ENCODE results near the gene FOXO3.

Gene FOXO3

DNA sequence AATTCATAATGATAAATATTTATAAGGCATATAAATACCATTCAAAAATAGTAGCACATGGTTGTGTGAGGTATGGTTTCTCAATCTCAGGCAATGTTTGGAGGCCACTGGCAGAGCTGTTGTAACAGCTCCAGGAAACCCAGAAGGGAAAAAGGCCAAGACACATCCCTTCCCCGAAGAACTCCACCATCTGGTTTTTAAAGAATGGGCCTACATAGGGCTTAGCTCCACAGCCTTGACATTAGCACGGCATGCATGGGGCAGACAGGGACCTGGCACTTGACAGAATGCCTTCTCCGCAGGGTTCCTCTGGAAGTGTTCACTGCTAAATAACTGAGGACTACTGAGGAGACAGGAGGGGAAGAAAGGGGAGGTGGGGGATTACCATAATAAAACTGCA, 16.1 kb upstream of the FOXO3 start:
- H3K4me3 ChIP-seq (replicated peaks in 1 of 2; ENCODE audit: low read depth in 2 of 2, low read length in 2 of 2), result no peak overlapping the region
- peak; percentile 33 to 74 for DNase-seq (ENCODE audit: low read depth in 2 of 2)
- no peak for TF ChIP-seq CTCF (IDR thresholded peaks at IDR 0.05; ENCODE audit: low read depth, low read length)

GRCh38 chr6:108546079-108547049, 14.4 kb upstream of the FOXO3 start:
- DNase-seq (ENCODE audit: low read depth in 2 of 2), result no peak
- no peak overlapping the region for H3K4me3 ChIP-seq (replicated peaks in 1 of 2; ENCODE audit: low read depth in 2 of 2, low read length in 2 of 2)
- no peak for TF ChIP-seq CTCF (IDR thresholded peaks at IDR 0.05; ENCODE audit: low read depth, low read length)

DNA sequence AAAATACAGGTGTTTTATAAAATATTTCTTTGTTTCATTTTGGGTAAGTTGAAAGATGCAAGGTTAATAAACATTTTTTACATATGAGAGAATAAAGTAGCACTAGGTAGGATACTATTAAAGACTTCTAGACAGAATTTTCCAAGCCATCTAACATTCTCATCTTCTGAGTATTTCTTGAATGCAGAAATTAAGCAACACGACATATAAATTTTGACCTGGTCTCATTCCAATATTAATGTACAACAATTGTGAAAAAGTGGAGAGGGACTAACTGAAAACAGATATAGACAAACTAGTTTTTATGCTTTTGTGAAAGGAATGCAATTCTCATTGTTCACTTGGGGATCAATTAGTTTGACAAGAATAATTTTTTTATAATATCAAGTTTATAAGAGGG, 11.5 kb upstream of the FOXO3 start:
- no peak overlapping the region for H3K4me3 ChIP-seq (replicated peaks in 1 of 2; ENCODE audit: low read depth in 2 of 2, low read length in 2 of 2)
- no peak for DNase-seq (ENCODE audit: low read depth in 2 of 2)
- TF ChIP-seq CTCF (IDR thresholded peaks at IDR 0.05; ENCODE audit: low read depth, low read length), result no peak

DNA sequence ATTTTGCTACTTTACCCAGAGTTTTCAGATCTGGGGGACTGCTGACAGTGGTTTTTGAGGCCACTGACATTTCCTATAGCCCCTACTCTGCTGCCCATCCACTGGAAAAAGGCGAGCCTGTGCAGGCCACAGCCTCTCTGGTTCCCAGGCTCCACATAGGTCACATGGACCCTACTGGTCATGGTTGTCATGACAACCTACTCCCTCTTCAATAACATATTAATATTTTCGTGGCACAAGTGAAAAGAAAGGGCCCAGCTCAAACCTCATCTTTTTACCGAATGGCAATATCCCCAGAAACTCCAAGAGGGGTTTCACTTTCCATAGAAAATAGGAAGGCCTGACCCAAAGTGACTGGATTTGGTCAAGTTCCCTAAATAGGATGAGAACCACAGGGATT, 11.0 kb upstream of the FOXO3 start:
- no peak overlapping the region for H3K4me3 ChIP-seq (replicated peaks in 1 of 2; ENCODE audit: low read depth in 2 of 2, low read length in 2 of 2)
- DNase-seq (ENCODE audit: low read depth in 2 of 2), result peak; percentile 30 to 40
- no peak for TF ChIP-seq CTCF (IDR thresholded peaks at IDR 0.05; ENCODE audit: low read depth, low read length)

GRCh38 chr6:108550256-108550655, 10.5 kb upstream of the FOXO3 start:
- TF ChIP-seq CTCF (IDR thresholded peaks at IDR 0.05; ENCODE audit: low read depth, low read length), result no peak
- H3K4me3 ChIP-seq (replicated peaks in 1 of 2; ENCODE audit: low read depth in 2 of 2, low read length in 2 of 2), result no peak overlapping the region
- DNase-seq (ENCODE audit: low read depth in 2 of 2), result no peak

- no peak for DNase-seq (ENCODE audit: low read depth in 2 of 2)
- H3K4me3 ChIP-seq (replicated peaks in 1 of 2; ENCODE audit: low read depth in 2 of 2, low read length in 2 of 2), result no peak overlapping the region
- TF ChIP-seq CTCF (IDR thresholded peaks at IDR 0.05; ENCODE audit: low read depth, low read length), result no peak
Observed at GRCh38 chr6:108555399-108556052, 5.2 kb upstream of the FOXO3 start.

Measured in cardiac fibroblast (primary cell).